Kidney (tissue), 14 donors: ENCODE measurements around the gene SIAH3. TPM values are rescaled to one million over a fixed set of nuclear protein-coding genes. Genes with fewer than 3 reads are reported as not detected.

Source experiments
- DNase-seq, 5 donors: peaks; one replicate each; pipeline ENCODE4 v3.0.0-alpha.2; 2013 to 2020
- FAIRE-seq: peaks from 2 replicates; lab custom pipeline; 2012; peaks lifted over from hg19 to GRCh38; lab: Jason Lieb, UNC
- H3K27ac ChIP-seq, 2 donors: one replicate each; pipeline ENCODE4 v1.7.0; 2013; ENCODE audit warnings: low read depth in 2 of 2, low read length in 2 of 2, inconsistent platforms in 1 of 2
- H3K27me3 ChIP-seq: one replicate; pipeline ENCODE4 v1.7.1; 2013; ENCODE audit warnings: low read length, inconsistent platforms; ENCODE audit not compliant: control insufficient read depth, insufficient read depth
- H3K36me3 ChIP-seq, 3 donors: one replicate each; pipeline versions ENCODE4 v1.7.0 to v1.7.1; 2013; ENCODE audit warnings: low read length in 3 of 3, control low read depth in 1 of 3, inconsistent platforms in 1 of 3; ENCODE audit not compliant: insufficient read depth in 3 of 3, control insufficient read depth in 2 of 3
- H3K4me1 ChIP-seq, 3 donors: one replicate each; pipeline versions ENCODE4 v1.7.0 to v1.7.1; 2013; ENCODE audit warnings: low read length in 3 of 3, inconsistent platforms in 1 of 3, low read depth in 1 of 3; ENCODE audit not compliant: control insufficient read depth in 2 of 3, insufficient read depth in 2 of 3
- H3K4me3 ChIP-seq, 3 donors: one replicate each; pipeline versions ENCODE4 v1.7.0 to v1.8.1; 2013; ENCODE audit warnings: low read length in 3 of 3, control low read depth in 1 of 3, inconsistent platforms in 1 of 3
- H3K9ac ChIP-seq, 3 donors: one replicate each; pipeline versions ENCODE4 v1.7.0 to v1.7.1; 2013; ENCODE audit warnings: low read length in 3 of 3, control low read depth in 1 of 3, inconsistent platforms in 1 of 3
- H3K9me3 ChIP-seq, 3 donors: one replicate each; pipeline versions ENCODE4 v1.7.0 to v1.7.1; 2013; ENCODE audit warnings: low read length in 3 of 3, control low read depth in 1 of 3, inconsistent platforms in 1 of 3; ENCODE audit not compliant: control insufficient read depth in 2 of 3, insufficient read depth in 1 of 3
- CTCF ChIP-seq: IDR thresholded peaks from 3 replicates; pipeline ENCODE4 v1.5.1; 2012; ENCODE audit warnings: mild to moderate bottlenecking, moderate library complexity, borderline replicate concordance; ENCODE audit not compliant: insufficient read depth; ENCODE audit errors: extremely low read depth
- intact Hi-C: fragments of 100-400 bp; cut with DNase I; formaldehyde crosslinking; loops from one replicate; pipeline ENCODE4 v1.11.1; 2022
- polyA plus RNA-seq: library from polyadenylated mRNA; stranded (reverse); fragments of 350-450 nt; fragmentation: Illumina TruSeq; extraction: RNeasy Lipid Tissue Mini Kit (QIAGEN cat#74804); gene quantifications from one replicate; pipeline ENCODE4 v1.2.3, GENCODE V29; 2014; ENCODE audit warnings: low read depth, low replicate concordance; ENCODE audit not compliant: insufficient read depth
- total RNA-seq: library from RNA; stranded (reverse); fragmentation: NEBNext Ultra II Directional; extraction: Animal tissue kit (Norgen Biotek cat#: 25700); gene quantifications from one replicate; pipeline ENCODE4 v1.2.1, GENCODE V29; 2021
- donor health status: control.
- donor health status: control.
- donor health status: control.
- donor health status: control.
- donor health status: control.
- donor health status: DM: yes; HTN: yes; CAD: no.
- donor health status: Normal renal cell carcinoma (clear cell type).

The SIAH3 gene
- total and polyA plus RNA-seq, 2 donors from 2014 or later = 0.03 to 0.41 TPM

- Histone ChIP-seq H3K27me3 (no peaks in the 10 kb centered on the region), H3K36me3 (no peaks in the 10 kb centered on the region), H3K27ac (no peak overlapping the region), H3K9me3 (no peaks in the 10 kb centered on the region), H3K4me1 (peaks cover 0 to 7% (median 6%) of the 10 kb centered on the region in 3 donors), H3K4me3 (no peak overlapping the region), H3K9ac (no peak overlapping the region)
- TF ChIP-seq CTCF = no peak
- intact Hi-C loops = no loop called here
- FAIRE-seq = no peak
- no peak for DNase-seq
Measured at GRCh38 chr13:45778882-45779281, 72.7 kb downstream of the SIAH3 start.

- H3K9me3 ChIP-seq = no peaks in the 10 kb centered on the region
- DNase-seq = no peak
- no peak for FAIRE-seq
- H3K27ac ChIP-seq = no peak overlapping the region
- no peak overlapping the region for H3K9ac ChIP-seq
- H3K27me3 ChIP-seq = no peaks in the 10 kb centered on the region
- intact Hi-C loops = no loop called here
- no peak for TF ChIP-seq CTCF
- H3K4me3 ChIP-seq = no peak overlapping the region
- no peaks in the 10 kb centered on the region for H3K36me3 ChIP-seq
- peaks cover 0 to 7% (median under 1%) of the 10 kb centered on the region in 3 donors for H3K4me1 ChIP-seq
Measured at GRCh38 chr13:45776748-45777147, 74.8 kb downstream of the SIAH3 start.

GRCh38 chr13:45775401-45775963 lies 76.1 kb downstream of the SIAH3 start:
- Histone ChIP-seq H3K4me3 (no peak overlapping the region), H3K27ac (no peak overlapping the region), H3K27me3 (no peaks in the 10 kb centered on the region), H3K36me3 (no peaks in the 10 kb centered on the region), H3K9ac (no peak overlapping the region), H3K4me1 (no peaks in the 10 kb centered on the region), H3K9me3 (no peaks in the 10 kb centered on the region)
- DNase-seq (no peak), FAIRE-seq (no peak)
- intact Hi-C loops = no loop called here
- TF ChIP-seq CTCF = no peak

- intact Hi-C loops = no loop called here
- Histone ChIP-seq H3K9ac (no peak overlapping the region), H3K9me3 (no peaks in the 10 kb centered on the region), H3K27me3 (no peaks in the 10 kb centered on the region), H3K36me3 (no peaks in the 10 kb centered on the region), H3K4me1 (no peaks in the 10 kb centered on the region), H3K27ac (no peak overlapping the region), H3K4me3 (no peak overlapping the region)
- DNase-seq (no peak), FAIRE-seq (no peak)
- TF ChIP-seq CTCF = no peak
Measured at GRCh38 chr13:45773944-45774343, 77.6 kb downstream of the SIAH3 start.
